ENCODE measurements around the gene HOXB6. TPM values are rescaled to one million over a fixed set of nuclear protein-coding genes. Genes with fewer than 3 reads are reported as not detected.
A peak's percentile ranks its signal among the peaks of the same experiment; 100 is the strongest.

The HOXB6 gene
- not detected for polyA plus RNA-seq (ENCODE audit: low read depth in 6 of 6)

GRCh38 chr17:48604770-48605329, at the start of gene HOXB6:
HOXB6 (minus strand) TSS chr17:48604986; CDS start chr17:48598150, 6,836 bp downstream.
- H3K4me1 Mint-ChIP-seq: peaks cover 8 to 25% (median 12%) of the 10 kb centered on the region in 3 donors
- no peak for DNase-seq
- peak within 1 kb of the TSS in 3 of 8 donors; percentile 27 to 85 (median 80) for H3K4me3 Mint-ChIP-seq
- peak within 1 kb of the TSS in 2 of 6 donors; percentile 87 to 92 for H3K27ac Mint-ChIP-seq
- no peak for ATAC-seq (ENCODE audit: low read depth in 2 of 2)
- H3K27me3 Mint-ChIP-seq: peaks cover 81 to 96% (median 83%) of the 10 kb centered on the region in 3 donors
- H3K9me3 Mint-ChIP-seq: peaks cover 0 to 2% (median 0%) of the 10 kb centered on the region in 7 donors
- H3K36me3 Mint-ChIP-seq: no peaks in the 10 kb centered on the region

- H3K4me1 Mint-ChIP-seq: peaks cover 24 to 27% (median 26%) of the 10 kb centered on the region in 3 donors
- ATAC-seq (ENCODE audit: low read depth in 2 of 2) (no peak), DNase-seq (no peak)
- H3K36me3 Mint-ChIP-seq: no peaks in the 10 kb centered on the region
- H3K27ac Mint-ChIP-seq: no peak overlapping the region
- H3K9me3 Mint-ChIP-seq: no peaks in the 10 kb centered on the region
- H3K4me3 Mint-ChIP-seq: peak overlapping the region in 1 of 8 donors; percentile 37
- H3K27me3 Mint-ChIP-seq: peaks cover 50 to 81% (median 67%) of the 10 kb centered on the region in 3 donors
Measured at GRCh38 chr17:48649741-48650140, 45.0 kb upstream of the HOXB6 start.

- H3K36me3 Mint-ChIP-seq: no peaks in the 10 kb centered on the region
- no peak overlapping the region for H3K27ac Mint-ChIP-seq
Measured at GRCh38 chr17:48647963-48648245, 43.1 kb upstream of the HOXB6 start.

GRCh38 chr17:48647103-48647962, 42.5 kb upstream of the HOXB6 start:
- Mint-ChIP-seq H3K4me1 (peaks cover 22 to 32% (median 24%) of the 10 kb centered on the region in 3 donors), H3K36me3 (no peaks in the 10 kb centered on the region), H3K4me3 (peak overlapping the region; percentile 77 to 99 (median 90)), H3K27me3 (peaks cover 68 to 93% (median 81%) of the 10 kb centered on the region in 3 donors), H3K9me3 (no peaks in the 10 kb centered on the region), H3K27ac (no peak overlapping the region)
- DNase-seq (no peak), ATAC-seq (ENCODE audit: low read depth in 2 of 2) (peak; percentile 26 to 39)

More at GRCh38 chr17:48647963-48648245, 43.1 kb upstream of the HOXB6 start:
- Mint-ChIP-seq H3K9me3 (no peaks in the 10 kb centered on the region), H3K27me3 (peaks cover 69 to 89% (median 75%) of the 10 kb centered on the region in 3 donors), H3K4me3 (peak overlapping the region; percentile 77 to 99 (median 90)), H3K4me1 (peaks cover 24 to 30% (median 26%) of the 10 kb centered on the region in 3 donors)
- no peak for ATAC-seq (ENCODE audit: low read depth in 2 of 2)
- no peak for DNase-seq

GRCh38 chr17:48646183-48647102, 41.7 kb upstream of the HOXB6 start:
- H3K27me3 Mint-ChIP-seq: peaks cover 72 to 94% (median 90%) of the 10 kb centered on the region in 3 donors
- ATAC-seq (ENCODE audit: low read depth in 2 of 2): peak; percentile 66 to 68
- DNase-seq: no peak
- peaks cover 24 to 34% (median 24%) of the 10 kb centered on the region in 3 donors for H3K4me1 Mint-ChIP-seq
- peak overlapping the region in 1 of 6 donors; percentile 57 for H3K27ac Mint-ChIP-seq
- peaks cover 0 to 4% of the 10 kb centered on the region in 2 donors for H3K36me3 Mint-ChIP-seq
- peak overlapping the region; percentile 77 to 99 (median 90) for H3K4me3 Mint-ChIP-seq
- peaks cover 0 to 2% (median 0%) of the 10 kb centered on the region in 7 donors for H3K9me3 Mint-ChIP-seq

- H3K36me3 Mint-ChIP-seq: peaks cover 0 to 8% of the 10 kb centered on the region in 2 donors
- peaks cover 0 to 2% (median 0%) of the 10 kb centered on the region in 7 donors for H3K9me3 Mint-ChIP-seq
- H3K4me1 Mint-ChIP-seq: peaks cover 27 to 36% (median 28%) of the 10 kb centered on the region in 3 donors
- peak overlapping the region in 1 of 6 donors; percentile 8 for H3K27ac Mint-ChIP-seq
- H3K4me3 Mint-ChIP-seq: peak overlapping the region in 7 of 8 donors; percentile 49 to 89 (median 76)
- DNase-seq (no peak), ATAC-seq (ENCODE audit: low read depth in 2 of 2) (no peak)
- peaks cover 79 to 97% (median 94%) of the 10 kb centered on the region in 3 donors for H3K27me3 Mint-ChIP-seq
Measured at GRCh38 chr17:48645639-48646182, 40.9 kb upstream of the HOXB6 start.

- H3K4me3 Mint-ChIP-seq: peak overlapping the region in 3 of 8 donors; percentile 49 to 89 (median 76)
- peaks cover 27 to 36% (median 28%) of the 10 kb centered on the region in 3 donors for H3K4me1 Mint-ChIP-seq
- peak overlapping the region in 1 of 6 donors; percentile 21 for H3K27ac Mint-ChIP-seq
- DNase-seq (no peak), ATAC-seq (ENCODE audit: low read depth in 2 of 2) (no peak)
- peaks cover 0 to 8% of the 10 kb centered on the region in 2 donors for H3K36me3 Mint-ChIP-seq
- H3K27me3 Mint-ChIP-seq: peaks cover 77 to 96% (median 92%) of the 10 kb centered on the region in 3 donors
- H3K9me3 Mint-ChIP-seq: peaks cover 0 to 2% (median 0%) of the 10 kb centered on the region in 7 donors
Measured at GRCh38 chr17:48644910-48645557, 40.2 kb upstream of the HOXB6 start.

GRCh38 chr17:48644159-48644558, 39.4 kb upstream of the HOXB6 start:
- Mint-ChIP-seq H3K27ac (no peak overlapping the region), H3K4me1 (peaks cover 27 to 36% (median 28%) of the 10 kb centered on the region in 3 donors), H3K27me3 (peaks cover 78 to 92% (median 88%) of the 10 kb centered on the region in 3 donors), H3K9me3 (peaks cover 0 to 2% (median 0%) of the 10 kb centered on the region in 7 donors), H3K36me3 (peaks cover 0 to 8% of the 10 kb centered on the region in 2 donors), H3K4me3 (peak overlapping the region in 1 of 8 donors; percentile 40)
- ATAC-seq (ENCODE audit: low read depth in 2 of 2) (no peak), DNase-seq (no peak)

- H3K36me3 Mint-ChIP-seq: peaks cover 0 to 8% of the 10 kb centered on the region in 2 donors
- DNase-seq (no peak), ATAC-seq (ENCODE audit: low read depth in 2 of 2) (no peak)
- H3K27me3 Mint-ChIP-seq: peaks cover 79 to 95% (median 90%) of the 10 kb centered on the region in 3 donors
- no peak overlapping the region for H3K27ac Mint-ChIP-seq
- H3K9me3 Mint-ChIP-seq: peaks cover 0 to 2% (median 0%) of the 10 kb centered on the region in 7 donors
- H3K4me1 Mint-ChIP-seq: peaks cover 27 to 36% (median 28%) of the 10 kb centered on the region in 3 donors
- peak overlapping the region in 1 of 8 donors; percentile 40 for H3K4me3 Mint-ChIP-seq
Measured at GRCh38 chr17:48643697-48644012, 38.9 kb upstream of the HOXB6 start.

- peaks cover 0 to 8% of the 10 kb centered on the region in 2 donors for H3K36me3 Mint-ChIP-seq
- H3K4me1 Mint-ChIP-seq: peaks cover 27 to 34% (median 28%) of the 10 kb centered on the region in 3 donors
- H3K9me3 Mint-ChIP-seq: peaks cover 0 to 2% (median 0%) of the 10 kb centered on the region in 7 donors
- H3K27me3 Mint-ChIP-seq: peaks cover 81 to 95% (median 90%) of the 10 kb centered on the region in 3 donors
- H3K4me3 Mint-ChIP-seq: peak overlapping the region in 3 of 8 donors; percentile 40 to 57 (median 53)
- no peak for ATAC-seq (ENCODE audit: low read depth in 2 of 2)
- DNase-seq: no peak
- H3K27ac Mint-ChIP-seq: no peak overlapping the region
Measured at GRCh38 chr17:48642843-48643696, 38.3 kb upstream of the HOXB6 start.

- DNase-seq (no peak), ATAC-seq (ENCODE audit: low read depth in 2 of 2) (no peak)
- Mint-ChIP-seq H3K4me3 (peak overlapping the region in 5 of 8 donors; percentile 4 to 81 (median 68)), H3K27ac (peak overlapping the region in 2 of 6 donors; percentile 21 to 42), H3K36me3 (peaks cover 0 to 8% of the 10 kb centered on the region in 2 donors), H3K4me1 (peaks cover 21 to 28% (median 28%) of the 10 kb centered on the region in 3 donors), H3K9me3 (peaks cover 0 to 2% (median 0%) of the 10 kb centered on the region in 7 donors), H3K27me3 (peaks cover 80 to 97% (median 90%) of the 10 kb centered on the region in 3 donors)
Measured at GRCh38 chr17:48642059-48642842, 37.5 kb upstream of the HOXB6 start.

Data from naive B cell (primary cell).